Smooth muscle cell (in vitro differentiated cells): ENCODE data around the gene KMT2C. TPM values are rescaled to one million over a fixed set of nuclear protein-coding genes. Genes with fewer than 3 reads are reported as not detected.

Experiments used
- DNase-seq: peaks from one replicate; lab custom pipeline; 2025; ENCODE audit not compliant: unreplicated experiment; lab: John Stamatoyannopoulos, UW
- H2AFZ ChIP-seq: fragments of 200-600 bp; sonication (generic); 2 replicates; pipeline ENCODE4 v1.6.0; 2016; ENCODE audit warnings: antibody characterized with exemption, low read depth, mild to moderate bottlenecking
- H3F3A ChIP-seq: fragments of 200-600 bp; sonication (generic); 2 replicates; pipeline ENCODE4 v1.6.0; 2017; ENCODE audit warnings: antibody characterized with exemption, low read depth
- H3K27ac ChIP-seq: fragments of 200-600 bp; sonication (generic); 2 replicates; pipeline ENCODE4 v1.5.1; 2016; ENCODE audit warnings: low read depth, mild to moderate bottlenecking
- H3K27me3 ChIP-seq: fragments of 200-600 bp; sonication (generic); 2 replicates; pipeline ENCODE4 v1.6.1; 2016; ENCODE audit warnings: low read depth, mild to moderate bottlenecking
- H3K36me3 ChIP-seq: fragments of 200-600 bp; sonication (generic); 2 replicates; pipeline ENCODE4 v1.5.1; 2016; ENCODE audit warnings: low read depth
- H3K4me1 ChIP-seq: fragments of 200-600 bp; sonication (generic); 2 replicates; pipeline ENCODE4 v1.5.1; 2016; ENCODE audit warnings: low read depth
- H3K4me2 ChIP-seq: fragments of 200-600 bp; sonication (generic); 2 replicates; pipeline ENCODE4 v1.6.0; 2016; ENCODE audit warnings: mild to moderate bottlenecking
- H3K4me3 ChIP-seq: fragments of 200-600 bp; sonication (generic); 2 replicates; pipeline ENCODE4 v1.5.1; 2016; ENCODE audit warnings: mild to moderate bottlenecking
- H3K79me2 ChIP-seq: fragments of 200-600 bp; sonication (generic); 2 replicates; pipeline ENCODE4 v1.6.0; 2016; ENCODE audit warnings: low read depth, mild to moderate bottlenecking
- H3K9ac ChIP-seq: fragments of 200-600 bp; sonication (generic); 2 replicates; pipeline ENCODE4 v1.6.0; 2016; ENCODE audit warnings: low read depth
- H3K9me3 ChIP-seq: fragments of 200-600 bp; sonication (generic); replicated peaks from 2 replicates; pipeline ENCODE4 v1.5.1; 2016; ENCODE audit warnings: low read depth
- H4K20me1 ChIP-seq: fragments of 200-600 bp; sonication (generic); 2 replicates; pipeline ENCODE4 v1.6.0; 2016; ENCODE audit warnings: low read depth
- CTCF ChIP-seq: fragments of 200-600 bp; sonication (generic); IDR thresholded peaks from 2 replicates; pipeline ENCODE4 v1.5.1; 2017; ENCODE audit warnings: borderline replicate concordance, mild to moderate bottlenecking, antibody characterized with exemption; ENCODE audit not compliant: insufficient read depth, poor library complexity, severe bottlenecking
- WGBS: methylation state at CpG from one replicate; pipeline ENCODE4 v1.1.7; 2016; ENCODE audit warnings: low lambda C conversion rate; 5-methylcytosine and 5-hydroxymethylcytosine counted together
- polyA plus RNA-seq: library from polyadenylated mRNA; unstranded; fragments of >200 nt; fragmentation: Nextera tagmentation; extraction: Ambion mirVana; gene quantifications from 2 replicates; pipeline ENCODE4 v1.2.1, GENCODE V29; 2016
- total RNA-seq: library from RNA; depleted of rRNA; stranded (reverse); fragments of >200 nt; gene quantifications from 2 replicates; pipeline ENCODE4 v1.2.3, GENCODE V29; 2014

Gene KMT2C
- total and polyA plus RNA-seq, 2 experiments from 2014 or later = 10.1 to 36.7 TPM

DNA sequence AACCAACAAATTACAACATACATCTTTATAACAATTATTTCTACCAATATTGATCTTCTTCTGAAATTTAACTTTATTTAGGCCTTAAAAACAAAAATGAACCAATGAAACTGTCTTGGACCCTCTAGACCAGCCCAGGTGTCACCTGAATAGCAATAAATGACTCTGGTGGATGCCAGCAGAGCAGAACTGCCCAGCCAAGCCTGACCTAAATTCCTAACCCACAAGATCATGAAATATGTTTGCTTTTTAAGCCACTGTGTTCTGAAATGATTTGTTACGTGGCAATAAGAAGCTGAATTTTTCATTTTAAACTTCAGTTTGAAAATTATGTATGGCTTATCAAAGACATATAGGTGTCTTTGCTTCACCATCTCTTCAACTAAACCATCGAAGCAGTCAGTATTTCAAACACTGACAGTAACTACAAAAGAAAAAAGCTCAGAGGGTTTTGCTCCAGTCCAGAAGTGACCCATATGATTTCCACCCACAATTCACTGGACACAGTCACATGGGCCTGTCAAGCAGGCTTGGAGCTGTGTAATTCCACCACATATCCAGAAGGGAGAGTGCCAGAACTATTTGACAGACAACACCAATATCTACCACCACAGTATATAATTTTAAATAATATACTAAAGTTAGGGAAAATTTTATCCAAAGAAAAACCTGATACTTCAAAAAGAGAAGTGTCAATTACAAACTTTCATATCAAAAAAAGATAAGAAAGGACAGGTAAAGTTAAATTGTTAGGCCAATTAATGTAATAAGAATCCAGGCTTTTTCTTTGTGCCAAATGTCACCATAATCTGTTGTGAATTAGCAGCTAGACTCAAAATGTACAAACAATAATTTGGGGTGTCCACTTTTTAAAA lies 94.5 kb downstream of the KMT2C start:
- no peaks in the 10 kb centered on the region for H3K4me1 ChIP-seq
- peaks cover 98% of the 10 kb centered on the region for H4K20me1 ChIP-seq
- no peak overlapping the region for H3K4me3 ChIP-seq
- no peaks in the 10 kb centered on the region for H3K36me3 ChIP-seq
- no peak overlapping the region for H2AFZ ChIP-seq
- no peak overlapping the region for H3K27ac ChIP-seq
- no peak overlapping the region for H3K9ac ChIP-seq
- H3F3A ChIP-seq = peaks cover 3% of the 10 kb centered on the region
- DNase-seq = no peak
- 94% methylated on average over 2 of the region's 2 CpGs for WGBS
- peaks cover 96% of the 10 kb centered on the region for H3K79me2 ChIP-seq
- peak; percentile 37 for TF ChIP-seq CTCF
- H3K27me3 ChIP-seq = no peaks in the 10 kb centered on the region
- no peak overlapping the region for H3K4me2 ChIP-seq
- no peaks in the 10 kb centered on the region for H3K9me3 ChIP-seq

GRCh38 chr7:152340161-152340560 lies 95.6 kb downstream of the KMT2C start:
- H3K4me1 ChIP-seq = no peaks in the 10 kb centered on the region
- H3K79me2 ChIP-seq = peaks cover 96% of the 10 kb centered on the region
- H3F3A ChIP-seq = peaks cover 3% of the 10 kb centered on the region
- H3K27me3 ChIP-seq = no peaks in the 10 kb centered on the region
- peaks cover 98% of the 10 kb centered on the region for H4K20me1 ChIP-seq
- no peaks in the 10 kb centered on the region for H3K36me3 ChIP-seq
- no peak for TF ChIP-seq CTCF
- H3K27ac ChIP-seq = no peak overlapping the region
- DNase-seq = no peak
- 100% methylated on average over 1 of the region's 1 CpG for WGBS
- H2AFZ ChIP-seq = no peak overlapping the region
- no peak overlapping the region for H3K9ac ChIP-seq
- H3K4me3 ChIP-seq = no peak overlapping the region
- H3K4me2 ChIP-seq = no peak overlapping the region
- no peaks in the 10 kb centered on the region for H3K9me3 ChIP-seq

GRCh38 chr7:152338561-152338960 lies 97.2 kb downstream of the KMT2C start:
- Histone ChIP-seq H3K79me2 (peaks cover 96% of the 10 kb centered on the region), H3K36me3 (no peaks in the 10 kb centered on the region), H3K27ac (no peak overlapping the region), H2AFZ (no peak overlapping the region), H3F3A (peaks cover 3% of the 10 kb centered on the region), H3K4me1 (no peaks in the 10 kb centered on the region), H3K4me3 (no peak overlapping the region), H3K9me3 (no peaks in the 10 kb centered on the region), H3K9ac (no peak overlapping the region), H3K27me3 (no peaks in the 10 kb centered on the region), H4K20me1 (peaks cover 100% of the 10 kb centered on the region), H3K4me2 (no peak overlapping the region)
- 91% methylated on average over 2 of the region's 2 CpGs for WGBS
- no peak for TF ChIP-seq CTCF
- DNase-seq = no peak
